Measurements from ENCODE around the gene PAX6. TPM values are rescaled to one million over a fixed set of nuclear protein-coding genes. Genes with fewer than 3 reads are reported as not detected.

Gene PAX6
- total RNA-seq, 2 donors from 2014 or later, result 1.1 to 1.6 TPM

- no peak for DNase-seq
- Histone ChIP-seq H3K36me3 (no peaks in the 10 kb centered on the region), H3K9me3 (no peaks in the 10 kb centered on the region), H3K9ac (ENCODE audit: low read depth in 2 of 2, low read length in 2 of 2) (no peak overlapping the region), H3K27me3 (peaks cover 58% of the 10 kb centered on the region), H3K4me1 (no peaks in the 10 kb centered on the region), H3K27ac (no peak overlapping the region), H3K4me3 (no peak overlapping the region)
- intact Hi-C loops (cut with DNase I), result no loop called here
- no peak for TF ChIP-seq CTCF (IDR thresholded peaks at IDR 0.05)
Observed at GRCh38 chr11:31828217-31828616, 17.1 kb upstream of the PAX6 start.

GRCh38 chr11:31827455-31828206 lies 16.5 kb upstream of the PAX6 start:
- Histone ChIP-seq H3K4me1 (no peaks in the 10 kb centered on the region), H3K27ac (no peak overlapping the region), H3K36me3 (no peaks in the 10 kb centered on the region), H3K9ac (ENCODE audit: low read depth in 2 of 2, low read length in 2 of 2) (no peak overlapping the region), H3K9me3 (no peaks in the 10 kb centered on the region), H3K27me3 (peaks cover 64% of the 10 kb centered on the region), H3K4me3 (no peak overlapping the region)
- intact Hi-C loops (cut with DNase I), result no loop called here
- no peak for DNase-seq
- TF ChIP-seq CTCF (IDR thresholded peaks at IDR 0.05), result no peak

- H3K9me3 ChIP-seq, result no peaks in the 10 kb centered on the region
- no peaks in the 10 kb centered on the region for H3K4me1 ChIP-seq
- intact Hi-C loops (cut with DNase I), result no loop called here
- peaks cover 71% of the 10 kb centered on the region for H3K27me3 ChIP-seq
- TF ChIP-seq CTCF (IDR thresholded peaks at IDR 0.05), result no peak
- no peak overlapping the region for H3K27ac ChIP-seq
- no peak for DNase-seq
- H3K9ac ChIP-seq (ENCODE audit: low read depth in 2 of 2, low read length in 2 of 2), result no peak overlapping the region
- no peak overlapping the region for H3K4me3 ChIP-seq
- no peaks in the 10 kb centered on the region for H3K36me3 ChIP-seq
Observed at GRCh38 chr11:31826536-31827438, 15.7 kb upstream of the PAX6 start.

GRCh38 chr11:31825838-31826484 lies 14.8 kb upstream of the PAX6 start:
- H3K27me3 ChIP-seq, result peaks cover 79% of the 10 kb centered on the region

More at GRCh38 chr11:31825838-31826484, 14.8 kb upstream of the PAX6 start:
- H3K9ac ChIP-seq (ENCODE audit: low read depth in 2 of 2, low read length in 2 of 2), result no peak overlapping the region
- no peak for DNase-seq
- TF ChIP-seq CTCF (IDR thresholded peaks at IDR 0.05), result no peak
- intact Hi-C loops (cut with DNase I), result no loop called here
- no peak overlapping the region for H3K27ac ChIP-seq
- H3K4me1 ChIP-seq, result no peaks in the 10 kb centered on the region
- no peak overlapping the region for H3K4me3 ChIP-seq
- H3K36me3 ChIP-seq, result no peaks in the 10 kb centered on the region
- H3K9me3 ChIP-seq, result no peaks in the 10 kb centered on the region
